Ectodermal cell (in vitro differentiated cells): ENCODE measurements around the gene KCNIP4.

Experiments used
- H3K27ac ChIP-seq: 2 replicates; pipeline ENCODE4 v1.7.0; 2013; ENCODE audit warnings: mild to moderate bottlenecking, low read depth, low read length; ENCODE audit not compliant: insufficient read depth, poor library complexity, severe bottlenecking
- H3K27me3 ChIP-seq: 2 replicates; pipeline ENCODE4 v1.7.0; 2013; ENCODE audit warnings: mild to moderate bottlenecking, low read length; ENCODE audit not compliant: insufficient read depth, control insufficient read depth, poor library complexity, severe bottlenecking
- H3K36me3 ChIP-seq: one replicate; pipeline ENCODE4 v1.7.0; 2013; ENCODE audit warnings: low read length; ENCODE audit not compliant: control insufficient read depth, insufficient read depth
- H3K4me1 ChIP-seq: one replicate; pipeline ENCODE4 v1.7.0; 2013; ENCODE audit warnings: low read length; ENCODE audit not compliant: control insufficient read depth, insufficient read depth
- H3K4me3 ChIP-seq: 2 replicates; pipeline ENCODE4 v1.7.0; 2013; ENCODE audit warnings: low read depth, low read length, control low read depth; ENCODE audit not compliant: insufficient read depth
- H3K9me3 ChIP-seq: 2 replicates; pipeline ENCODE4 v1.7.0; 2013; ENCODE audit warnings: mild to moderate bottlenecking, low read length, moderate library complexity; ENCODE audit not compliant: control insufficient read depth
- WGBS, 2 experiments: methylation state at CpG; one replicate each; pipeline ENCODE4 v1.1.7; 2013; ENCODE audit warnings: missing lambda C conversion rate in 2 of 2; 5-methylcytosine and 5-hydroxymethylcytosine counted together

The KCNIP4 gene

DNA sequence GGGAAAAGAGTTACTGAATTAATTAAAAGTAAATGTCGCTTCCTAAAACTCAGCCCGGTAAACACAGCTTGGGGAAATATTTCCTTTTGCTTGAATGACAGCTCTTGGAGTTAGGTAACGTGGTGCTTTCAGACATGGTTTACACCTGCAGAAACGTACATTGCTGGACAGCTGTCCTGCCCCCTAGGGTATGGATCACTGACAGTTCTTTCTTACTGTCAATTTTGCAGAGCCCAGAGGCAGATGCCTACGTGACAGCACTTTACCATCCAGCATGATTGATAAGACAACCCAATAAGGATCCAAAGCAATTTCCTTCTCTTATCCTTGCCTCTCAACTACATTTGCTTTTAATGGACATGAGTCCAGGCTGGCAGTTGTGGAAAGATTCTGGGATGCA lies 913.8 kb downstream of the KCNIP4 start:
- H3K4me1 ChIP-seq: no peaks in the 10 kb centered on the region
- 87 to 88% methylated on average over 5 of the region's 5 CpGs for WGBS, 2 experiments
- H3K27me3 ChIP-seq: no peaks in the 10 kb centered on the region
- no peaks in the 10 kb centered on the region for H3K36me3 ChIP-seq
- H3K27ac ChIP-seq: no peak overlapping the region
- no peak overlapping the region for H3K4me3 ChIP-seq
- no peaks in the 10 kb centered on the region for H3K9me3 ChIP-seq

GRCh38 chr4:21032089-21032645 lies 916.4 kb downstream of the KCNIP4 start:
- WGBS, 2 experiments: 96 to 97% methylated on average over 3 of the region's 3 CpGs
- no peak overlapping the region for H3K4me3 ChIP-seq
- H3K27me3 ChIP-seq: no peaks in the 10 kb centered on the region
- no peaks in the 10 kb centered on the region for H3K36me3 ChIP-seq
- no peaks in the 10 kb centered on the region for H3K4me1 ChIP-seq
- no peak overlapping the region for H3K27ac ChIP-seq
- H3K9me3 ChIP-seq: no peaks in the 10 kb centered on the region

- no peak overlapping the region for H3K4me3 ChIP-seq
- no peak overlapping the region for H3K27ac ChIP-seq
- 92 to 95% methylated on average over 2 of the region's 2 CpGs for WGBS, 2 experiments
- no peaks in the 10 kb centered on the region for H3K4me1 ChIP-seq
- H3K36me3 ChIP-seq: no peaks in the 10 kb centered on the region
- H3K27me3 ChIP-seq: no peaks in the 10 kb centered on the region
- H3K9me3 ChIP-seq: no peaks in the 10 kb centered on the region
These were observed 929.8 kb downstream of the KCNIP4 start for GRCh38 chr4:21018817-21019216.

DNA sequence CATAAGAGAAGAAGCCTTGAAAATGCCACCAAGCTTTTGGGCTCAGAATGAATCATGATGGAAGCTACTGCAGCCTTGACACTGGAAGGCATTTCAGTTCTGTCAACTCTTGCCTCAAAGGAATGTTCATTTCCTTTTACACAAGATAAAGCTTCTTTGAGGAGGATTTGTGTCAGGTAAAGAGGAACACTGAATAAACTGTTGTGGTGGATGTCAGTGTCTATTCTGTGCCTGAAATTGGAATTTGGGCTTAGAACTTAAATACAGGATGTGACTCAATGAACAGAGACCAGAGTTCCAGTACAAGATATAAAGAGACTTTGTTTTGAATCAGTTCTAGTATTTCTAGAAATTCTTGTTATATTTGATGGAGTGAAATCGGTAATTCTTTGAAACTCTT lies 935.1 kb downstream of the KCNIP4 start:
- 89 to 90% methylated on average over 1 of the region's 1 CpG for WGBS, 2 experiments
- no peaks in the 10 kb centered on the region for H3K4me1 ChIP-seq
- H3K27ac ChIP-seq: no peak overlapping the region
- no peak overlapping the region for H3K4me3 ChIP-seq
- no peaks in the 10 kb centered on the region for H3K9me3 ChIP-seq
- no peaks in the 10 kb centered on the region for H3K36me3 ChIP-seq
- no peaks in the 10 kb centered on the region for H3K27me3 ChIP-seq

- H3K27me3 ChIP-seq: no peaks in the 10 kb centered on the region
- no peak overlapping the region for H3K27ac ChIP-seq
- H3K36me3 ChIP-seq: no peaks in the 10 kb centered on the region
- H3K4me3 ChIP-seq: no peak overlapping the region
- 95 to 97% methylated on average over 3 of the region's 3 CpGs for WGBS, 2 experiments
- no peaks in the 10 kb centered on the region for H3K4me1 ChIP-seq
- H3K9me3 ChIP-seq: no peaks in the 10 kb centered on the region
These were observed 935.7 kb downstream of the KCNIP4 start for GRCh38 chr4:21012851-21013331.

GRCh38 chr4:21011106-21011505 lies 937.5 kb downstream of the KCNIP4 start:
- H3K36me3 ChIP-seq: no peaks in the 10 kb centered on the region
- no peak overlapping the region for H3K27ac ChIP-seq
- H3K27me3 ChIP-seq: no peaks in the 10 kb centered on the region
- no peaks in the 10 kb centered on the region for H3K9me3 ChIP-seq
- no peaks in the 10 kb centered on the region for H3K4me1 ChIP-seq
- 82 to 90% methylated on average over 3 of the region's 3 CpGs for WGBS, 2 experiments
- H3K4me3 ChIP-seq: no peak overlapping the region

DNA sequence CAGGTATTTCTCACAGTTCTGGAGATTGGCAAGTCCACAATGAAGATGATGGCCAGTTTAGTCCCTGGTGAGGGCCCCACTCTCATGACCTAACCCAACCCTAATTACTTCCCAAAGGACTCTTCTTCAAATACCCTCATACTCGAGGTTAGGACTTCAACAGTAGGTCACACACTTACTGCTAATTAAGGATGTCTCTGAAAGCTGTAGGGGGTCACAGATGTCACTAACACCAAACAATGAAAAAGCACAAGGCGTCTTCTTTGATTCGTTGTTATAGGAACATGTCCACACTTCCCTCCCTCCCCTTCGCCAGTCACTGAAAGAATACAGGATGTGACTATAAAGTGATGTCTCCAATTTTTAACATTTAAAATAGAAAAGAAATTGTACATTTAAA lies 938.6 kb downstream of the KCNIP4 start:
- H3K4me3 ChIP-seq: no peak overlapping the region
- no peaks in the 10 kb centered on the region for H3K4me1 ChIP-seq
- H3K36me3 ChIP-seq: no peaks in the 10 kb centered on the region
- H3K27me3 ChIP-seq: no peaks in the 10 kb centered on the region
- no peak overlapping the region for H3K27ac ChIP-seq
- no peaks in the 10 kb centered on the region for H3K9me3 ChIP-seq
- WGBS, 2 experiments: 61 to 62% methylated on average over 3 to 4 of the region's 4 CpGs

DNA sequence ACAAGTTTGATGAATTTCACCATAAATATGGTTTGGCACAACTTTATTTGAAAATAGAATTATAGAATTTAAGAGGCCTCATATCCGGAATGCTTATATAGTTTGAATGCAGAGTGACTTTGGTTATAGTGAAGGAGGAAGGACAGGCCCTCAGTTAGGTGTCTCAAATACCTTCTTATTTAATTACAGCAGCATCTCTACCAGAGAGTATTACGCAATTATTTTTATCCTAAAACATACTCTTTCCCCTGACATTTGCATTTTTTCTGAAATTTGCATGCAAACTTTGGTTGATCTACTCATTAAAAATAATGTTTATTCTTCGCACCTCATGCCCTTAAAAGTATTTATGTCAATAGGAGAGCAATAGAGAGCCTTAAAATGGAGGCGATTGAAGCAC lies 942.9 kb downstream of the KCNIP4 start:
- Histone ChIP-seq H3K27ac (no peak overlapping the region), H3K4me3 (no peak overlapping the region), H3K4me1 (no peaks in the 10 kb centered on the region), H3K27me3 (no peaks in the 10 kb centered on the region), H3K9me3 (no peaks in the 10 kb centered on the region), H3K36me3 (no peaks in the 10 kb centered on the region)
- 92 to 98% methylated on average over 3 to 4 of the region's 4 CpGs for WGBS, 2 experiments

GRCh38 chr4:21002976-21003375 lies 945.6 kb downstream of the KCNIP4 start:
- Histone ChIP-seq H3K36me3 (no peaks in the 10 kb centered on the region), H3K27ac (no peak overlapping the region), H3K9me3 (no peaks in the 10 kb centered on the region), H3K4me3 (no peak overlapping the region), H3K27me3 (no peaks in the 10 kb centered on the region), H3K4me1 (no peaks in the 10 kb centered on the region)
- 75 to 80% methylated on average over 4 of the region's 4 CpGs for WGBS, 2 experiments

DNA sequence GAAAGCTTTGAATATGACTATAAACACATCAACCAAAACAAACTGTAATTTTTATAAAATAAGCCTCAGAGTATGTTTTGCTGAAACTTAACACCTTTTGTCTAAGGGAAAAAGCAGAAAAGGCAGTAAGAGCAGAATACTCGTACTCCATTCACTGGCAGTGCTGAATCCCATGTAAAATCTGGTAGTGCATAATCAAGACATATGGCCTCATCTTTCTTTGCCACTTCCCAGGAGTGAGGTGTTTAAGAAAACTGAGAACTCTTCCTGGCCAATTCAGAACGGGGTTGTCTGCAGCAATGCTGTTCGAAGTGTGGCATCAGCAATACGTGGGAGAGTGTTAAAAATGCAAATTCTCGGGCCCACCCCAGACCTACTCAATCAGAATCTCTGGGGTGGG lies 946.3 kb downstream of the KCNIP4 start:
- WGBS, 2 experiments: 90 to 95% methylated on average over 5 of the region's 5 CpGs
- no peak overlapping the region for H3K27ac ChIP-seq
- no peak overlapping the region for H3K4me3 ChIP-seq
- no peaks in the 10 kb centered on the region for H3K27me3 ChIP-seq
- H3K9me3 ChIP-seq: no peaks in the 10 kb centered on the region
- no peaks in the 10 kb centered on the region for H3K4me1 ChIP-seq
- H3K36me3 ChIP-seq: no peaks in the 10 kb centered on the region

- H3K4me1 ChIP-seq: no peaks in the 10 kb centered on the region
- H3K4me3 ChIP-seq: no peak overlapping the region
- WGBS, 2 experiments: 88 to 95% methylated on average over 1 to 4 of the region's 4 CpGs
- H3K36me3 ChIP-seq: no peaks in the 10 kb centered on the region
- H3K9me3 ChIP-seq: no peaks in the 10 kb centered on the region
- H3K27me3 ChIP-seq: no peaks in the 10 kb centered on the region
- no peak overlapping the region for H3K27ac ChIP-seq
These were observed 947.1 kb downstream of the KCNIP4 start for GRCh38 chr4:21001490-21001889.
